Measurements from ENCODE around the gene MUC5B.

DNA sequence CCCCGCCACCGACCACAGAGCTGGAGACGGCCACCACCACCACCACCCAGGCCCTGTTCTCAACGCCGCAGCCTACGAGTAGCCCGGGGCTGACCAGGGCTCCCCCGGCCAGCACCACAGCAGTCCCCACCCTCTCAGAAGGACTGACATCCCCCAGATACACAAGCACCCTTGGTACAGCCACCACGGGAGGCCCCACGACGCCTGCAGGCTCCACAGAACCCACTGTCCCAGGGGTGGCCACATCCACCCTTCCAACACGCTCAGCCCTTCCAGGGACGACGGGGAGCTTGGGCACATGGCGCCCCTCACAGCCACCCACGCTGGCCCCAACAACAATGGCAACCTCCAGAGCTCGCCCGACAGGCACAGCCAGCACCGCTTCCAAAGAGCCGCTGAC is 18.8 kb downstream of the MUC5B start:
- no peak for TF ChIP-seq POLR2A (IDR thresholded peaks at IDR 0.05; ENCODE audit: low read depth, low read length)
- no peak for TF ChIP-seq TAF1 (IDR thresholded peaks at IDR 0.05; ENCODE audit: borderline replicate concordance, low read depth, low read length)
